ENCODE results near the gene PDE4C.

- TF ChIP-seq POLR2AphosphoS5 (IDR thresholded peaks at IDR 0.05; ENCODE audit: low read depth, low read length) (no peak), SIN3A (IDR thresholded peaks at IDR 0.05; ENCODE audit: borderline replicate concordance, insufficient read depth, low read length) (no peak), REST (IDR thresholded peaks at IDR 0.05; ENCODE audit: insufficient read depth in 1 of 2, low read depth in 2 of 2, low read length in 2 of 2) (no peak), TAF1 (IDR thresholded peaks at IDR 0.05; ENCODE audit: borderline replicate concordance, insufficient read depth, low read length) (no peak), FOXP2 (optimal IDR thresholded peaks at IDR 0.05; ENCODE audit: borderline replicate concordance, extremely low read depth, extremely low read length, insufficient read depth) (no peak)
These were observed 14.6 kb downstream of the PDE4C start for GRCh38 chr19:18211683-18212082.
